Calu3 (cell line): Measurements from ENCODE around the gene ZNF556. TPM values are rescaled to one million over a fixed set of nuclear protein-coding genes. Genes with fewer than 3 reads are reported as not detected.
"Not testable (repeated sequence)": the region's sequence is repeated elsewhere in the genome, so short reads cannot be mapped to it uniquely, and the experiment has no call there.

Source experiments
- BruUV-seq: library from RNA; stranded (reverse); fragments of 400-500 nt; replicated peaks from 2 replicates; lab custom pipeline; 2021; lab: Mats Ljungman, UMichigan
- CTCF ChIA-PET: fragments of 300-600 bp; sonication (Branson Sonifier 250); formaldehyde crosslinking; loops from one replicate; lab custom pipeline; 2022; ENCODE audit warnings: antibody characterized with exemption; lab: Charles Lee
- DNase-seq: peaks from one replicate; pipeline ENCODE4 v3.0.0; 2022
- H3K27ac Mint-ChIP-seq: one replicate; pipeline ENCODE4 v1.8.0; 2022; ENCODE audit warnings: mixed read lengths; ENCODE audit not compliant: unreplicated experiment
- H3K27me3 Mint-ChIP-seq: one replicate; pipeline ENCODE4 v1.8.0; 2022; ENCODE audit warnings: mixed read lengths; ENCODE audit not compliant: unreplicated experiment
- H3K36me3 Mint-ChIP-seq: one replicate; pipeline ENCODE4 v1.8.0; 2022; ENCODE audit warnings: mild to moderate bottlenecking, moderate library complexity, mixed read lengths; ENCODE audit not compliant: insufficient read depth, unreplicated experiment
- H3K4me1 Mint-ChIP-seq: one replicate; pipeline ENCODE4 v1.8.0; 2022; ENCODE audit warnings: mild to moderate bottlenecking, low read depth, mixed read lengths; ENCODE audit not compliant: unreplicated experiment
- H3K4me3 Mint-ChIP-seq: one replicate; pipeline ENCODE4 v1.8.0; 2022; ENCODE audit warnings: mild to moderate bottlenecking, low read depth, moderate library complexity, mixed read lengths; ENCODE audit not compliant: unreplicated experiment
- H3K9me3 Mint-ChIP-seq: one replicate; pipeline ENCODE4 v1.8.0; 2022; ENCODE audit warnings: low read depth, mixed read lengths; ENCODE audit not compliant: unreplicated experiment
- CTCF ChIP-seq: fragments of 200-600 bp; IDR thresholded peaks from one replicate; pipeline ENCODE4 v1.8.0; 2022; ENCODE audit warnings: antibody characterized with exemption; ENCODE audit not compliant: unreplicated experiment
- intact Hi-C: fragments of 100-400 bp; cut with micrococcal nuclease; formaldehyde crosslinking; loops from one replicate; pipeline ENCODE4 v1.10.0; 2022; ENCODE audit not compliant: unreplicated experiment
- total RNA-seq: library from RNA; stranded (reverse); gene quantifications from 2 replicates; pipeline ENCODE4 v1.2.3, GENCODE V29; 2022

Gene ZNF556
- total RNA-seq, 1 experiment from 2014 or later = not detected

GRCh38 chr19:2896694-2897093 is 29.6 kb downstream of the ZNF556 start:
- TF ChIP-seq CTCF = no peak
- CTCF ChIA-PET = no interaction called here
- H3K4me1 Mint-ChIP-seq = peaks cover 3% of the 10 kb centered on the region
- no peak overlapping the region for H3K4me3 Mint-ChIP-seq
- no peaks in the 10 kb centered on the region for H3K9me3 Mint-ChIP-seq
- no TSS peak for BruUV-seq
- DNase-seq = no peak
- H3K27ac Mint-ChIP-seq = no peak overlapping the region
- H3K27me3 Mint-ChIP-seq = no peaks in the 10 kb centered on the region
- peaks cover 16% of the 10 kb centered on the region for H3K36me3 Mint-ChIP-seq
- intact Hi-C loops = no loop called here

- Mint-ChIP-seq H3K9me3 (no peaks in the 10 kb centered on the region), H3K4me3 (peak within 1 kb of the TSS; percentile 81), H3K4me1 (peaks cover 12% of the 10 kb centered on the region), H3K27ac (peak within 1 kb of the TSS; percentile 82), H3K27me3 (no peaks in the 10 kb centered on the region), H3K36me3 (peaks cover 21% of the 10 kb centered on the region)
- CTCF ChIA-PET = interaction anchor here (0.6 to 1.0 kb wide), 4 partner anchors 13 to 478 kb away, joined by 3 to 6 read pairs (median 4); partner anchors contain the start of gene ZNF555
- intact Hi-C loops = no loop called here
- DNase-seq = peak; percentile 97
- TF ChIP-seq CTCF = no peak
- no TSS peak for BruUV-seq
Observed at GRCh38 chr19:2900296-2901252, 33.4 kb downstream of the ZNF556 start, which contains the start of gene ZNF57. TSS of gene ZNF57 (plus strand) at chr19:2900928. CDS start at chr19:2901046, 118 bp downstream.

GRCh38 chr19:2902590-2903218 is 35.6 kb downstream of the ZNF556 start:
- Mint-ChIP-seq H3K27ac (no peak overlapping the region), H3K27me3 (no peaks in the 10 kb centered on the region), H3K4me1 (peaks cover 12% of the 10 kb centered on the region), H3K9me3 (peaks cover 3% of the 10 kb centered on the region), H3K36me3 (peaks cover 21% of the 10 kb centered on the region), H3K4me3 (peak overlapping the region; percentile 81)
- no TSS peak for BruUV-seq
- CTCF ChIA-PET = no interaction called here
- TF ChIP-seq CTCF = no peak
- intact Hi-C loops = no loop called here
- DNase-seq = no peak

GRCh38 chr19:2903326-2903725 is 36.2 kb downstream of the ZNF556 start:
- DNase-seq, intact Hi-C loops, H3K27ac Mint-ChIP-seq, CTCF ChIA-PET, H3K9me3 Mint-ChIP-seq, BruUV-seq, H3K27me3 Mint-ChIP-seq, H3K4me3 Mint-ChIP-seq: not testable (repeated sequence)
- Mint-ChIP-seq H3K36me3 (peaks cover 21% of the 10 kb centered on the region), H3K4me1 (peaks cover 12% of the 10 kb centered on the region)
